ENCODE data around the gene MMP17.
"Not testable (repeated sequence)": the region's sequence is repeated elsewhere in the genome, so short reads cannot be mapped to it uniquely, and the experiment has no call there.

The MMP17 gene

GRCh38 chr12:131865180-131865875 lies 37.1 kb downstream of the MMP17 start:
- DNase-seq (ENCODE audit: low spot score), result no peak

- DNase-seq (ENCODE audit: low spot score), result no peak
Observed at GRCh38 chr12:131867471-131867870, 39.3 kb downstream of the MMP17 start.

- no peak for DNase-seq (ENCODE audit: low spot score)
Observed at GRCh38 chr12:131867891-131868675, 39.9 kb downstream of the MMP17 start.

GRCh38 chr12:131869871-131870418 lies 41.8 kb downstream of the MMP17 start:
- DNase-seq (ENCODE audit: low spot score), result no peak

- DNase-seq (ENCODE audit: low spot score), result no peak
Observed at GRCh38 chr12:131871677-131872076, 43.5 kb downstream of the MMP17 start.

GRCh38 chr12:131872154-131873051 lies 44.2 kb downstream of the MMP17 start:
- DNase-seq (ENCODE audit: low spot score), result no peak

- no peak for DNase-seq (ENCODE audit: low spot score)
Observed at GRCh38 chr12:131873293-131873692, 45.1 kb downstream of the MMP17 start.

GRCh38 chr12:131874972-131875371 lies 46.8 kb downstream of the MMP17 start:
- DNase-seq (ENCODE audit: low spot score), result not testable (repeated sequence)

GRCh38 chr12:131877216-131877615 lies 49.0 kb downstream of the MMP17 start:
- not testable (repeated sequence) for DNase-seq (ENCODE audit: low spot score)

GRCh38 chr12:131878436-131878835 lies 50.2 kb downstream of the MMP17 start:
- not testable (repeated sequence) for DNase-seq (ENCODE audit: low spot score)

- DNase-seq (ENCODE audit: low spot score), result peak; percentile 17
Observed at GRCh38 chr12:131882804-131883520, 54.8 kb downstream of the MMP17 start.

- no peak for DNase-seq (ENCODE audit: low spot score)
Observed at GRCh38 chr12:131883521-131883900, 55.3 kb downstream of the MMP17 start.

GRCh38 chr12:131885076-131885475 lies 56.9 kb downstream of the MMP17 start:
- not testable (repeated sequence) for DNase-seq (ENCODE audit: low spot score)

- no peak for DNase-seq (ENCODE audit: low spot score)
Observed at GRCh38 chr12:131885543-131886057, 57.4 kb downstream of the MMP17 start.

- not testable (repeated sequence) for DNase-seq (ENCODE audit: low spot score)
Observed at GRCh38 chr12:131891722-131892121, 63.5 kb downstream of the MMP17 start.

- DNase-seq (ENCODE audit: low spot score), result peak; percentile 19
Observed at GRCh38 chr12:131892711-131893604, 64.8 kb downstream of the MMP17 start.

- no peak for DNase-seq (ENCODE audit: low spot score)
Observed at GRCh38 chr12:131893605-131894312, 65.6 kb downstream of the MMP17 start.

GRCh38 chr12:131894313-131894860 lies 66.2 kb downstream of the MMP17 start, which contains the start of gene ULK1:
TSS of gene ULK1 (plus strand) at chr12:131894622. CDS start at chr12:131895002, 380 bp downstream.
- DNase-seq (ENCODE audit: low spot score), result peak; percentile 97
